ENCODE data around the gene CCDC142. TPM values are rescaled to one million over a fixed set of nuclear protein-coding genes. Genes with fewer than 3 reads are reported as not detected.

CCDC142 gene
- total and polyA plus RNA-seq, 2 of the 8 experiments (the other 6 are each of a cell fraction or from before 2014, with no cell fraction given) = 6.0 to 10.7 TPM

GRCh38 chr2:74495440-74495839, 12.6 kb upstream of the CCDC142 start:
- Histone ChIP-seq H3K23me2 (ENCODE audit: low read depth, low read length) (peaks cover 20% of the 10 kb centered on the region; the same call in 1 of the 2 replicates), H2BK12ac (ENCODE audit: low read depth, low read length) (no peak overlapping the region), H3K23ac (ENCODE audit: insufficient read length) (no peak overlapping the region), H3K56ac (replicated peaks; ENCODE audit: insufficient read length, low read depth, low read length) (no peak overlapping the region), H3K79me2 (ENCODE audit: control insufficient read depth in 1 of 2, insufficient read depth in 2 of 2, low read length in 2 of 2) (no peaks in the 10 kb centered on the region), H3K4me3 (ENCODE audit: extremely low read depth in 1 of 4, insufficient read depth in 2 of 4, low read depth in 3 of 4, low read length in 4 of 4) (no peak overlapping the region), H3K9me3 (ENCODE audit: insufficient read depth in 2 of 2, low read depth in 1 of 2, low read length in 1 of 2) (no peaks in the 10 kb centered on the region), H4K8ac (ENCODE audit: extremely low read depth, insufficient read depth, low read length) (no peak overlapping the region), H3K4ac (replicated peaks; ENCODE audit: insufficient read length, low read depth, low read length) (no peak overlapping the region), H3K79me1 (ENCODE audit: low read depth, low read length) (no peaks in the 10 kb centered on the region), H2BK15ac (ENCODE audit: low read length) (no peak overlapping the region), H2BK20ac (ENCODE audit: low read length) (no peak overlapping the region), H4K5ac (ENCODE audit: insufficient read length, low read depth, low read length) (no peak overlapping the region), H2BK120ac (replicated peaks; ENCODE audit: low read depth, low read length) (no peak overlapping the region), H3K14ac (ENCODE audit: insufficient read length) (no peak overlapping the region), H4K91ac (replicated peaks; ENCODE audit: insufficient read length, low read length) (no peak overlapping the region), H3K9ac (replicated peaks in 1 of 4; ENCODE audit: extremely low read depth in 1 of 4, low read depth in 3 of 4, low read length in 3 of 4) (no peak overlapping the region), H2AK5ac (ENCODE audit: low read depth, low read length) (no peak overlapping the region), H3K18ac (ENCODE audit: extremely low read depth, low read length) (no peak overlapping the region), H4K20me1 (replicated peaks in 1 of 2; ENCODE audit: control insufficient read depth in 1 of 2, insufficient read depth in 2 of 2, low read length in 2 of 2) (peaks cover 1 to 12% of the 10 kb centered on the region in 2 experiments), H3K36me3 (ENCODE audit: control insufficient read depth in 2 of 4, insufficient read depth in 4 of 4, low read length in 3 of 4) (peaks cover 7 to 20% (median 17%) of the 10 kb centered on the region in 4 experiments), H3K4me2 (ENCODE audit: insufficient read depth in 1 of 2, low read depth in 2 of 2, low read length in 2 of 2) (no peak overlapping the region), H3K27ac (ENCODE audit: low read depth, low read length) (no peak overlapping the region), H2AFZ (ENCODE audit: low read length) (no peak overlapping the region), H2BK5ac (ENCODE audit: low read depth, low read length) (no peak overlapping the region), H3K4me1 (replicated peaks in 1 of 4; ENCODE audit: control insufficient read depth in 3 of 4, insufficient read depth in 4 of 4, low read length in 3 of 4) (peaks cover 3 to 26% (median 13%) of the 10 kb centered on the region in 4 experiments), H3K27me3 (replicated peaks in 1 of 4; ENCODE audit: control insufficient read depth in 3 of 4, extremely low read depth in 1 of 4, insufficient read depth in 3 of 4, low read length in 3 of 4) (peaks cover 43 to 56% (median 54%) of the 10 kb centered on the region in 4 experiments)
- WGBS, 2 experiments (ENCODE audit: extremely low coverage in 1 of 2, insufficient coverage in 1 of 2, insufficient read length in 1 of 2, insufficient replicate concordance in 2 of 2, low coverage in 1 of 2, low lambda C conversion rate in 2 of 2, missing lambda C conversion rate in 1 of 2) = 75% methylated on average over 1 of the region's 1 CpG; no CpG with 5 or more reads in 1 of the 2 experiments
- POLR2A ChIA-PET (ENCODE audit: partially characterized antibody) = interaction anchor here (0.7 to 9.4 kb wide), 8 partner anchors 9 to 37 kb away, joined by 3 to 73 read pairs (median 18); partner anchors contain the start of genes AUP1, CCDC142, HTRA2 and MOGS
- no peak for FAIRE-seq
- CTCF ChIA-PET (ENCODE audit: partially characterized antibody) = interaction anchor here (0.9 to 2.1 kb wide), 2 partner anchors 12 to 93 kb away, joined by 3 to 8 read pairs; partner anchors contain the start of genes CCDC142 and TTC31
- DNase-seq (ENCODE audit: low read depth in 1 of 2, low spot score in 2 of 2) = no peak
- TF ChIP-seq NRF1 (IDR thresholded peaks at IDR 0.05; ENCODE audit: low read depth, low read length) = no peak
- TF ChIP-seq BCL11A (IDR thresholded peaks at IDR 0.05; ENCODE audit: low read depth in 2 of 2, low read length in 2 of 2) = no peak
- no peak for TF ChIP-seq TCF12 (IDR thresholded peaks at IDR 0.05; ENCODE audit: low read depth, low read length)

All from H1 (cell line).